ENCODE measurements around the gene MESP2.

GRCh38 chr15:89770041-89770440 lies 6.1 kb upstream of the MESP2 start:
- no peak for TF ChIP-seq CTCF (IDR thresholded peaks at IDR 0.05)
- no peak for TF ChIP-seq ZFX (IDR thresholded peaks at IDR 0.05; ENCODE audit: borderline replicate concordance)

Data from 22Rv1 (cell line).